ENCODE measurements around the gene APBB2.
"Not testable (repeated sequence)": the region's sequence is repeated elsewhere in the genome, so short reads cannot be mapped to it uniquely, and the experiment has no call there.

The APBB2 gene

GRCh38 chr4:41009411-41009810 lies 204.9 kb downstream of the APBB2 start:
- Histone ChIP-seq H2AFZ (ENCODE audit: low read length, unreplicated experiment) (no peak overlapping the region), H3K4me3 (ENCODE audit: low read depth, low read length) (peak overlapping the region; percentile 54), H3K36me3 (ENCODE audit: insufficient read depth, low read length) (peaks cover 10% of the 10 kb centered on the region; the same call in 1 of the 2 replicates), H3K4me1 (ENCODE audit: control insufficient read depth, insufficient read depth, low read length, unreplicated experiment) (peaks cover 42% of the 10 kb centered on the region), H3K27me3 (ENCODE audit: insufficient read depth, low read length) (no peaks in the 10 kb centered on the region), H3K27ac (ENCODE audit: low read depth, low read length) (peak overlapping the region; percentile 85), H3K79me2 (ENCODE audit: control insufficient read depth, insufficient read depth, low read length, unreplicated experiment) (peaks cover 72% of the 10 kb centered on the region)

- H3K79me2 ChIP-seq (ENCODE audit: control insufficient read depth, insufficient read depth, low read length, unreplicated experiment), result peaks cover 54% of the 10 kb centered on the region
- no peak overlapping the region for H3K4me3 ChIP-seq (ENCODE audit: low read depth, low read length)
- H3K4me1 ChIP-seq (ENCODE audit: control insufficient read depth, insufficient read depth, low read length, unreplicated experiment), result peaks cover 20% of the 10 kb centered on the region
- H3K27ac ChIP-seq (ENCODE audit: low read depth, low read length), result no peak overlapping the region
- H2AFZ ChIP-seq (ENCODE audit: low read length, unreplicated experiment), result no peak overlapping the region
- H3K27me3 ChIP-seq (ENCODE audit: insufficient read depth, low read length), result no peaks in the 10 kb centered on the region
- H3K36me3 ChIP-seq (ENCODE audit: insufficient read depth, low read length), result peaks cover 10% of the 10 kb centered on the region; the same call in 1 of the 2 replicates
Measured at GRCh38 chr4:41006141-41006540, 208.2 kb downstream of the APBB2 start.

- peaks cover 8% of the 10 kb centered on the region for H3K4me1 ChIP-seq (ENCODE audit: control insufficient read depth, insufficient read depth, low read length, unreplicated experiment)
- no peak overlapping the region for H3K4me3 ChIP-seq (ENCODE audit: low read depth, low read length)
- no peaks in the 10 kb centered on the region for H3K27me3 ChIP-seq (ENCODE audit: insufficient read depth, low read length)
Measured at GRCh38 chr4:41002309-41002708, 212.0 kb downstream of the APBB2 start.

GRCh38 chr4:41000356-41000755 lies 214.0 kb downstream of the APBB2 start:
- H3K79me2 ChIP-seq (ENCODE audit: control insufficient read depth, insufficient read depth, low read length, unreplicated experiment), result peaks cover 35% of the 10 kb centered on the region
- no peak overlapping the region for H3K27ac ChIP-seq (ENCODE audit: low read depth, low read length)
- no peaks in the 10 kb centered on the region for H3K27me3 ChIP-seq (ENCODE audit: insufficient read depth, low read length)
- peaks cover 8% of the 10 kb centered on the region for H3K4me1 ChIP-seq (ENCODE audit: control insufficient read depth, insufficient read depth, low read length, unreplicated experiment)
- no peak overlapping the region for H3K4me3 ChIP-seq (ENCODE audit: low read depth, low read length)
- H2AFZ ChIP-seq (ENCODE audit: low read length, unreplicated experiment), result no peak overlapping the region
- H3K36me3 ChIP-seq (ENCODE audit: insufficient read depth, low read length), result 0 out of 2 replicates have a peak, but pooled peaks cover 6% of the 10 kb centered on the region

More at GRCh38 chr4:41002309-41002708, 212.0 kb downstream of the APBB2 start:
- H3K79me2 ChIP-seq (ENCODE audit: control insufficient read depth, insufficient read depth, low read length, unreplicated experiment), result peaks cover 42% of the 10 kb centered on the region
- H2AFZ ChIP-seq (ENCODE audit: low read length, unreplicated experiment), result no peak overlapping the region
- no peak overlapping the region for H3K27ac ChIP-seq (ENCODE audit: low read depth, low read length)
- H3K36me3 ChIP-seq (ENCODE audit: insufficient read depth, low read length), result peaks cover 16% of the 10 kb centered on the region; the same call in 1 of the 2 replicates

GRCh38 chr4:40998675-40999358 lies 215.5 kb downstream of the APBB2 start:
- no peak overlapping the region for H3K27ac ChIP-seq (ENCODE audit: low read depth, low read length)
- H3K79me2 ChIP-seq (ENCODE audit: control insufficient read depth, insufficient read depth, low read length, unreplicated experiment), result peaks cover 31% of the 10 kb centered on the region
- no peak overlapping the region for H2AFZ ChIP-seq (ENCODE audit: low read length, unreplicated experiment)
- H3K4me3 ChIP-seq (ENCODE audit: low read depth, low read length), result no peak overlapping the region
- peaks cover 20% of the 10 kb centered on the region for H3K4me1 ChIP-seq (ENCODE audit: control insufficient read depth, insufficient read depth, low read length, unreplicated experiment)
- no peaks in the 10 kb centered on the region for H3K27me3 ChIP-seq (ENCODE audit: insufficient read depth, low read length)
- 0 out of 2 replicates have a peak, but pooled peaks cover 6% of the 10 kb centered on the region for H3K36me3 ChIP-seq (ENCODE audit: insufficient read depth, low read length)

- no peaks in the 10 kb centered on the region for H3K27me3 ChIP-seq (ENCODE audit: insufficient read depth, low read length)
- peaks cover 47% of the 10 kb centered on the region for H3K4me1 ChIP-seq (ENCODE audit: control insufficient read depth, insufficient read depth, low read length, unreplicated experiment)
- H2AFZ ChIP-seq (ENCODE audit: low read length, unreplicated experiment), result no peak overlapping the region
- 0 out of 2 replicates have a peak, but pooled peaks cover 6% of the 10 kb centered on the region for H3K36me3 ChIP-seq (ENCODE audit: insufficient read depth, low read length)
- no peak overlapping the region for H3K27ac ChIP-seq (ENCODE audit: low read depth, low read length)
- peaks cover 27% of the 10 kb centered on the region for H3K79me2 ChIP-seq (ENCODE audit: control insufficient read depth, insufficient read depth, low read length, unreplicated experiment)
- H3K4me3 ChIP-seq (ENCODE audit: low read depth, low read length), result no peak overlapping the region
Measured at GRCh38 chr4:40995850-40996249, 218.5 kb downstream of the APBB2 start.

- H3K27ac ChIP-seq (ENCODE audit: low read depth, low read length), result peak overlapping the region; percentile 96
- not testable (repeated sequence) for H3K4me3 ChIP-seq (ENCODE audit: low read depth, low read length); H2AFZ ChIP-seq (ENCODE audit: low read length, unreplicated experiment); H3K27me3 ChIP-seq (ENCODE audit: insufficient read depth, low read length); H3K36me3 ChIP-seq (ENCODE audit: insufficient read depth, low read length)
- peaks cover 57% of the 10 kb centered on the region for H3K4me1 ChIP-seq (ENCODE audit: control insufficient read depth, insufficient read depth, low read length, unreplicated experiment)
- H3K79me2 ChIP-seq (ENCODE audit: control insufficient read depth, insufficient read depth, low read length, unreplicated experiment), result peaks cover 26% of the 10 kb centered on the region
Measured at GRCh38 chr4:40994321-40994720, 220.0 kb downstream of the APBB2 start.

GRCh38 chr4:40993296-40993693 lies 221.0 kb downstream of the APBB2 start:
- not testable (repeated sequence) for H3K27me3 ChIP-seq (ENCODE audit: insufficient read depth, low read length); H2AFZ ChIP-seq (ENCODE audit: low read length, unreplicated experiment); H3K36me3 ChIP-seq (ENCODE audit: insufficient read depth, low read length); H3K4me3 ChIP-seq (ENCODE audit: low read depth, low read length)
- peaks cover 29% of the 10 kb centered on the region for H3K79me2 ChIP-seq (ENCODE audit: control insufficient read depth, insufficient read depth, low read length, unreplicated experiment)
- H3K4me1 ChIP-seq (ENCODE audit: control insufficient read depth, insufficient read depth, low read length, unreplicated experiment), result peaks cover 56% of the 10 kb centered on the region
- H3K27ac ChIP-seq (ENCODE audit: low read depth, low read length), result peak overlapping the region; percentile 96

GRCh38 chr4:40992472-40993295 lies 221.7 kb downstream of the APBB2 start:
- Histone ChIP-seq H3K4me3 (ENCODE audit: low read depth, low read length) (peak overlapping the region; percentile 35), H2AFZ (ENCODE audit: low read length, unreplicated experiment) (no peak overlapping the region), H3K79me2 (ENCODE audit: control insufficient read depth, insufficient read depth, low read length, unreplicated experiment) (peaks cover 35% of the 10 kb centered on the region), H3K27me3 (ENCODE audit: insufficient read depth, low read length) (no peaks in the 10 kb centered on the region), H3K4me1 (ENCODE audit: control insufficient read depth, insufficient read depth, low read length, unreplicated experiment) (peaks cover 60% of the 10 kb centered on the region), H3K36me3 (ENCODE audit: insufficient read depth, low read length) (no peaks in the 10 kb centered on the region), H3K27ac (ENCODE audit: low read depth, low read length) (peak overlapping the region; percentile 96)

- peaks cover 66% of the 10 kb centered on the region for H3K4me1 ChIP-seq (ENCODE audit: control insufficient read depth, insufficient read depth, low read length, unreplicated experiment)
- no peaks in the 10 kb centered on the region for H3K27me3 ChIP-seq (ENCODE audit: insufficient read depth, low read length)
- H3K36me3 ChIP-seq (ENCODE audit: insufficient read depth, low read length), result no peaks in the 10 kb centered on the region
- H2AFZ ChIP-seq (ENCODE audit: low read length, unreplicated experiment), result no peak overlapping the region
- peaks cover 38% of the 10 kb centered on the region for H3K79me2 ChIP-seq (ENCODE audit: control insufficient read depth, insufficient read depth, low read length, unreplicated experiment)
- peak overlapping the region; percentile 96 for H3K27ac ChIP-seq (ENCODE audit: low read depth, low read length)
- no peak overlapping the region for H3K4me3 ChIP-seq (ENCODE audit: low read depth, low read length)
Measured at GRCh38 chr4:40991908-40992307, 222.4 kb downstream of the APBB2 start.

All from ACC112 (cell line).